NCI-H526 (cell line): ENCODE data around the gene TMC8.

Experiments
- DNase-seq, 2 experiments: peaks; one replicate each; lab custom pipeline; 2025; lab: John Stamatoyannopoulos, UW

The TMC8 gene

DNA sequence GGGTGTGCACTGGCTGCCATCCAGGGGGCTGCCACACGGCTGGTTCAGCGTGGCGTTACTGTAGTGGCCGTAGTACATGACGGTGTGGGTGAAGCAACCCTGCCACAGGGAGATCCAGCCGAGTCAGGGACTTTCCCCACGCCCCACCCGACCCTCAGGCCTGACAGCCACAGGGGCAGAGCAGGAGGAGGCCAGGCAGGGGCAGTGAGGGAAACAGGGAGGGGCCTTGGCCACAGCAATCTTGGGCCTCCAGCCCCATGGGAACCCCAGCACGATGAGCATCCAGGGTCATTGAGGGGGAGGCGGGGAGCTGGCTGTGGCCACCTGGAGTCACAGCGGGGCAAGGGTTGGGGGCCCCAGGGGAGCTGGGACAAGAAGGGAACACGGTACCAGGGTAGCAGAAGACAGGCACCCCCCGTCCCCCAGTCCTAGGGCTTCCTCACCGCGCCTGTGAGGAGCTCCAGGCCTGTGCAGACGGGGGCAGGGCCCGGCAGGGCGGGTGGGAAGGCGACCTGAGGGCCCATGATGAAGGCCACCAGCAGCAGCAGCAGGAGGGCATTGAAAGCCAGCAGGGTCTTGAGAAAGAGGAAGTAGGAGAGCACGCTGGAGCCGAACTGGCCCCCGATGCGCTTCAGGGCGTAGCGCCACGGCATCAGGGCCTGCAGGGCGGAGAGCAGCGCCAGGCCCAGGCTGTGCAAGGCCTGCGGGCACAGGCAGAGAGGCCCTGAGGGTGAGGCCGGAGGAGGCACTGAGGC is 6.3 kb upstream of the TMC8 start:
- no peak for DNase-seq

DNA sequence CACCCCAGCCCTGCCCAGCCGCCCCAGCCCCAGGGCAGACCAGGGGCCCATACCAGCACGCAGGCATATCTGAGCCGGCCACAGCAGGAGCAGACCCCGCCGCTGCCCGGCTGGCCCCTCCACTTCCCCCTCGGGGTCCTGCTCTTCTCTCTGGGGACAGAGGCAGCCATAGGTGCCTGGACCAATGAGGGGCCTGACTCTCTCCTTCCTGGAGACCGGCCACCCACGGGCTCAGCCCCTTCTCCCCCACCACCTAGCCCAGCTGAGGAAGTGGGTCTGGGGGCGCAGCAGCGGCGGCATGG is 5.8 kb upstream of the TMC8 start:
- no peak for DNase-seq

DNA sequence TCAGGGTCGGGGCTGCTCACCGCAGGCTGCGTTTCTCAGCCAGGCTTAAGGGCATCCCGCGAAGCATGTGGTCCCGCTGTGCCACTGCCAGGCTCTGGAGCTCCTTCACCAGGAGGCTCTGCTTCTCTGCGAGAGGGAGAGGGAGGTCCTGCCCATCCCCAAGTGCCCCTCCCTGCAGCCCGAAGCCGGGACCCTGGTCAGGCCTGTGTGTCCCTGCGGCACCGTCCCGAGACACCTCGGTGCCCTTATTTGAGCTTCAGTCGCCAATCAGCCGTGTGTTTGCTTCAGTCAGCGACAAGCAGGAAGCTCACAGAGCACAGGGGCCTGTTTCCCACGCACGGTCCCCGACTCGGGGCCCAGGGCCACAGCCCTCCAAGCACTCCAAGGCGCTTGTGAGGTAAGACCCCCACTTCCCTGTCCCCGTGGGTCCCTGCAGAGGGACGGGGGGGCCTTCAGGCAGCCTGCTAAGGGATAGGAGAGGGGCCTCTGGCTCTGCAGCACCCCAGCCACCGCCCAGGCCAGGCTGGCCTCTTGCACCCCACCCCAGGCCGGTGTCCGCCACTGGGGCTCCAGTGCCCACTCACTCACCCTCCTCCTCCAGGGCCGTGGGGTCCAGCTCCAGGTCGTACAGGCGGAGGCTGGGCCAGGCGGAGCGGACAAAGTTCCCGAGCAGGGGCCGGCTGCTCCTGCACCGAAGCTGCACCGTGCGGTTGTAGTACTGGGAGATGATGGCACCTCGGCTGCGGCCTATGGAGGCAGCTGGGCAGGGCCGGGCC is 5.2 kb upstream of the TMC8 start:
- peak in 1 of 2 experiments; percentile 21 for DNase-seq

DNA sequence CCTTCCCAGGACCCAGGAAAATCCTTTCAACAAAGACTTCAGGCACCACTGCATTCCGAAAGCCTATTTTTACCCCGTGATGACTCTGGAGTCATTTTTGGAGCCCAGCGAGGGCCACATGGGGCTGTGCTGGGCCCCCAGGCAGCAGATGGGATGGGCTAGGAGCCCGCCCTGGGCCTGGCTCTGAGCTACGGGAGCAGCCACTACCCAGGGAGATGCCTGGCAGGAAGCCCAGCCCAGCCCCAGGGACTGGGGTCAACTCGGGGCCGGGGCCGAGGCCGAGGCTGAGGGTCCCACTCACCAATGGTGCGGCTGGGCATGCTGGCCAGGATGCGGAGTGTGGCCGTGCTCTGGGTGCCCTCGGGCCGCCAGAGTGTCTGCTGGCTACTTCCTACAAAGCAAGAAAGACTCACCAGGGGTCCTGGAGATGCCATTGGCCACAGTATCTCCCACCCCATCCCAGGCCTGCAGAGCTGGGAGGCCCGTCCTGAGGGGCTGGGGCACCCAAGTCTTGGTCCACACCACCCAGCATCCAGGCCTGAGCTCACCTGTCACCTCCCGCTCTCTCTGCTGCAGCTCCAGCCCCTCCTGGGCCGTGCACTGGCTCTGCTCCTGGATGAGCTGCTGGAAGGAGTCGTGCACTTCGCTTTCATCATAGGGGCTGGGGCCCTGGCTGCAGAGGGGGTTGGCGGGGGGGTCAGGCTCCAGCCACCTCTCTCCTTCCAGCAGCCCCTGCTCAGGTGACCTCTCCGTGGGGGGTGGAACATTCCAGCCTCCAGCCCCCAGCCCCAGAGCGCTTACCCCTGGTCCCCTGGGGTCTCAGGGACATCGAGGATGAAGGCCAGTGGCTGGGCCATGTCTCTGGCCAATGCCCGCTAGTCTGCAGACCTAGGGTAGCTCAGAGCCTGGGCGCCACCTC is 4.3 kb upstream of the TMC8 start:
- no peak for DNase-seq

DNA sequence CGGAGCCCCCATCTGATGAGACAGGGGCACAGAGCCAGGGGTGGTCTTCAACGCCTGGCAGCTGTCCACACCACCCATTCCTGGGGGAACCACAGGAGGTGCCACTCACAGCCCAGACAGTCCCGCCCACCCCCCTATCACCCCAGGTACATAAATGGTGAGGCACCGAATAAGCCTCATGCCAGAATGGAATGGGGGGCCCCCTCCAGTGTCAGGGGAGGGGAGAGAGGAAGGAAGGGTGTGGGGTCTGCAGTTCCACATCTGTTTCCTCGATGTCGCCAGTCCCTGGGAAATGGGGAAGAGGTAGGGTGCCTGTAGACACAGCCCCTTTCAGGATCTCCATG is 3.7 kb upstream of the TMC8 start:
- DNase-seq: no peak

DNA sequence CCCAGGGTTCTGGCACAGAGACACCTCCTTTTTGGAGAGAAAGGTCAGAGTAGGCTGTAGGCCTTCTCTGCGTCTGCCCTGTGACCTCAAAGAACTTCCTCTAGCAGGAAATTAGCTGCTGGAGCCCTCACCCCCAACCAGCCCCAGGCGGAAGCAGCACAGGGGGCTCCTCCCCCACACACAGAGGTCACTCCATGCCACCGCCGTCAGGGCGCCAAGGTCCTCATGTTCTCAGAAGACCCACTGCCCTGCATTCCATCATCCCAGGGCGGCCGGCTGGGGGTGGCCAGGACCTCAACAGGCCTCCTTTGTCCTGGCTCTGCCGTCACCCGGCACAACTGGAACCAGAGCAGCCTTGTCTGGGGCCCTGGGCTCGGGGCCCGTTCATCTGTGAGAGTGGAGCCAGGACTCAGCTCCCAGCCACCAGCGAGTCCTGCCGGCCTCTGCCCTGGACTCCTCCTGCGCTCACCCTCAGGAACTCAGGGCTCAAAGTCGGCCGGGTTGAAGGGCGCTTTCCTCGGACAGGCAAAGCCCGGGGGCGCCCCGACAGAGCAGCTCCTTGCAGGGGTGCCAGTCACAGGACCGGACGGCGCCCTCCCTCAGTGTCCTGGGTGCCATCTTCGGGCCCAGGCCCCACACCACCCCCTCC is 3.2 kb upstream of the TMC8 start:
- DNase-seq: peak in 1 of 2 experiments; percentile 43

DNA sequence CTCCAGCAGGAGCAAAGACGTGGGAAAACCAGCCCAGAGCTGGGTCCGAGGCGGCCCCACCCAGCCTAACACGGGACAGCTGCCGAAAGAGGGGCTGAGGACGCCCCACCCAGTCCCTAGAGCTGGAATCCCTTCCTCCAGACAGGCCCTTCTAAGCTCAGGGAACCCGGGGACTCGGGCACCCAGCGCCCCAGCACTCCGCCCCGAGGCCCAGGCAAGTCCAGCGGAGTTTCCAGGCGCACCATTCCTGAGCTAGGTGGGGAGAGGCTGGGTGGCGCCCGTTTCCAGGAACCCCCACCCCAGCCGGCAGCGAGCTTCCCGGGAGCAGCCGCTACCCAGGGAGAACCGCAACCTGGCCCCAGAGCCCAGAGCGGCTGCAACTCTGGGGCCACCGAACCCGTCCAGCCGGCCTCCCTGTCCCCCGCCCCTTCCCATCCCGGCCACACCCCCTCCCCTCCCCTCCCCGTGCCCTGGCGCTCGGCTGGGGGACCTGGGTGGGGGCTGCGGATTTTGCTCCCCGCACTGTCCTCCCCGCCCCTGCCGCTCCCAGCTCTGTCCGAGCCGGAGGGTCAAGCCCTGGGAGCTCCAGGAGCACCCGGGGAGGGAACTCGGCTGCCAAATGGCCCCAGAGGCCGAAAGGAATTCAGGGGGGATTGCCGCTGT is 2.6 kb upstream of the TMC8 start:
- DNase-seq: peak in 1 of 2 experiments; percentile 71

DNA sequence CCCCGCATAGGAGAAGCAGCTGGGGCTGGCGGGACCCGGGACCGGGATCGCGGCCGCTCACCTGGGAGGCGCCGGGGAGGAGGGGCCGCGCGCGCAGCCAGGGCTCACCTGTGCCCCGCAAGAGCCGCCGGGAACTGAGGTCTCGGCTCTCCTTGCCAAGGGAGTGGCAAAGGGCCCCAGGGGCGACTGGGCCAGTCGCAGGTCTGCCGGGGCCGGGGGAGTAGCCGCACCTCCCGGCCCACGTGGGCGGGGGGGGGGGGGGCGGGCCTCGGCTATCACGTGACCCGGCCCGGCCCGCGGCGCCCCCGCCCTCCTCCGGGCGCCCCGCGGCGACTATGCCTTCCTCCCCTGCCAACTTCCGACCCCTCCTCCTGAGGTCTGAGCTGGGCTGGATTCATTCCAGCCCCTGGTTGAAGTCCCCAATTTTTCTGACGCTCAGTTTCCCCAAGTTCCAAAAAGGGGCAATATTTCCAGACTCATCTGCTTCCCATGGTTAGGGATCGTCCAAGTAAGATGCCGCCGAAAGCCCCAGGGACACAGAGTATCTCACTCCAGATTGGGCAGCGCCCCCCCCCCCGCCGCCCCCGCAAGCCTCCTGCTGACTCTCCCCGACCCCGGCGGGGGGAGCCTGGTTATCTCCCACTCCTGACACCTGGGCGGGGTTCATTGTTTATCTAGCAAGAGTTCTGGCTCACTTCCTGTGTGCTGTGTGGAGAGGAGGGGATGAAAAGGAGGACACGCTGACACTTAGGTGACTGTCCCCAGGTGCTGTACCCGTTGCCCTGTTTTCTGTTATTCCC is 1.8 kb upstream of the TMC8 start, which contains the start of gene TMC6:
Gene TMC6, minus strand, starts transcription at position 205 of the 800 bp plus-strand sequence. CDS start 1,923 bp downstream, outside the sequence.
- peak in 1 of 2 experiments; percentile 86 for DNase-seq

DNA sequence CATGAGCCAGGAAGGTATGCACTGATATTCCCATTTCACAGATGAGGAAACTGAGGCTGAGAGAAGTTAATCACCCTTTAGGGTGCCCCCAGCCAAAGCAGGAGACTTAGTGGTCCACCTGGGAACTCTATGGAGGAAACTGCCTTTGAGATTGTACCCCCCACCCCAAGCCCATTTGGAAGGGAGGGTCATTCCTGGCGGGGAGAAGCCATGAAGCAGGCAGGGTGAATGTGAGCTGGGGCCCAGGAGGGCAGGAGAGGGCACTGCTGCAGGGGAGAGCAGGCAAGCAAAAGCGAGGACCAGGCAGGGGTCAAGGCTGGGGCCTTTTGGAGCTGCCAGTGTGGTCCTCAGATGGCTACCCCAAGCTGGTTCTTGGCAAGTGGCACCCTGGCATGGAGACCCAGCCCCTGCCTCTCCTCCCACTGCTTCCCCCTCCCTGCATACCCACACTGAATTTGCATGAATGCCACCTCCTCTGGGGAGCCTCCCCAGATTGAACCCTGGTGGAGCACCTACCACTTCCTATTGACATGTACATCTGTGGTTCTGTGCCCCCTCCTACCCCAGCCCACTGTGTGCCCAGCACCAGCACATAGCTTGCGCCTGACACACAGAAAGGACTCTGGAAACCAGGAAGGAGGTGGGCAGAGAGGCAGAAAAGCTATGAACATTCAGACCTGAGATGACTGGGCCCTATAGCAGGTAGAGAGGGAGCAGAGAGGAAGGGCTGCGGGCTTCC is 1.1 kb upstream of the TMC8 start:
- DNase-seq: no peak

DNA sequence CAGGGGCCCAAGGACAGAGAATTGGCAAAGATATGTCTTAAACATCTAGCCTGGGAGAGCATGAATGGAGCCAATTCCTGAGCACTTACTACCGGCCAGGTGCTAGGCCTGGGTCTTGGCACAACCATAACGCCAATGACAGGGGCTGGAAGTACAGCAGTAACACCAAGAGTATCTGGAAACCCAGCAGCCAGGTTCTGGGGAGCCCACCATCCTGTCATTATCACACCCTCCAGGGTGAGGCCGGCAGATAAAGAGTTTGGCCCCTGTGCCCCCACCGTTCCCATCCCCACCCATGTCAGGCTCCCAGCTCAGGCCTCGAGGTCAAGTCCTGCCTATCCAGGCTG is 508 bp upstream of the TMC8 start:
- no peak for DNase-seq

DNA sequence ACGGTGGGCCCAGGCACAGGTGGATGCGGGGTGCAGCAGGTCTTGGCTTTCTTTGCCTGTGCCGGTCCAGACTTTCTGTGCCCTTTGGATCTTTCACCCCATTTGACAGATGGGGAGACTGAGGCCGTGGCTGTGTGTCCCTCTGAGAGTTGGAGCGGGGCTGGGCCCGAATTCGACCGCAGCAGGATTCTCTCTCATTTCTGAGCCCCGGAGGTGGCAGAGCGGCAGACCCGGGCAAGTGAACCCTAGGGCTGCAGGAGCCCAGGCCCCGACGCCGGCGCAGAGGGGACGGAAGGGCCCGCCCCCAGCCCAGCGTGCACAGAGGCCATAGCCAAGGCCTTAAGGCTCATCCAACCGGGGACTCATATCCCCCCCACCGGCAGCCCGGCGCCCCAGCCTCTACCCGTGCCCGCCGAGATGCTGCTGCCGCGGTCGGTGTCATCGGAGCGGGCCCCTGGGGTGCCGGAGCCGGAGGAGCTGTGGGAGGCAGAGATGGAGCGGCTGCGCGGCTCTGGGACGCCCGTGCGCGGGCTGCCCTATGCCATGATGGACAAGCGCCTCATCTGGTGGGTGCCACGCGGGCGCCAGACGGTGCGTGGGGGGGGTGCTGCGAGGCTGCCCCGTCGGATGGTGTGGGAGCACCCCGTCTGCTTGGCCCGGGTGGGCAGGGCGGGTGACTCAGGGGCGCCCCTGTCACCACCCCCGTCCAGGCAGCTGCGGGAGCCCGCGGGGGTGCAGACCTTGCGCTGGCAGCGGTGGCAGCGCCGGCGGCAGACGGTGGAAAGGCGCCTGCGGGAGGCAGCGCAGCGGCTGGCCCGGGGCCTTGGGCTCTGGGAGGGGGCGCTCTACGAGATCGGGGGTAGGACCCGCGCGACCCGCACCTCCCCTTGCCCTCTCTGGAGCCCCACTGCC is 857 bp downstream of the TMC8 start:
- peak in 1 of 2 experiments; percentile 45 for DNase-seq

DNA sequence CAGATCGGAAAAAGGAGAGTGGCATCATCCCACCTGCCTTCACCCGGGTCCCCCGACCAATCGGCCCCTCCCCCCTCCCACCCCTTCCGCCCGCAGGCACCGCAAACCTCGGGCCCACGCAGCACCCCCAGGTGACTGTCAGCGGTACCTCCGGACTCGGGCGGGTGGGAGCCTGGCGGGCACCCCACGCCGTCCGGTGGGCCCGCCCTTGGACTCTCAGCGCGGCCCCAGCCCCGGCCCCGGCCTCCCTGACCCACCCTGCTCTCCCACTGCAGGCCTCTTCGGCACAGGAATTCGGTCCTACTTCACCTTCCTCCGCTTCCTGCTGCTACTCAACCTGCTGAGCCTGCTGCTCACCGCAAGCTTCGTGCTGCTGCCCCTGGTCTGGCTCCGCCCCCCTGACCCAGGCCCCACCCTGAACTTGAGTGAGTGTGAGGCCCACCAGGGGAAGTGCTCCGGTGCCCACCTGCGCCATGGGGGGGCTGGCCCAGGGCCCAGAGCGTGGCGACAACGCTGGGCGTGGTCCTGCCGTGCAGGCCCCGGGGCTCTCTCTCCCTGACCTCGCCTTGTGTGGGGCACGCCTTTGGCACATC is 1.6 kb downstream of the TMC8 start:
- peak in 1 of 2 experiments; percentile 59 for DNase-seq

DNA sequence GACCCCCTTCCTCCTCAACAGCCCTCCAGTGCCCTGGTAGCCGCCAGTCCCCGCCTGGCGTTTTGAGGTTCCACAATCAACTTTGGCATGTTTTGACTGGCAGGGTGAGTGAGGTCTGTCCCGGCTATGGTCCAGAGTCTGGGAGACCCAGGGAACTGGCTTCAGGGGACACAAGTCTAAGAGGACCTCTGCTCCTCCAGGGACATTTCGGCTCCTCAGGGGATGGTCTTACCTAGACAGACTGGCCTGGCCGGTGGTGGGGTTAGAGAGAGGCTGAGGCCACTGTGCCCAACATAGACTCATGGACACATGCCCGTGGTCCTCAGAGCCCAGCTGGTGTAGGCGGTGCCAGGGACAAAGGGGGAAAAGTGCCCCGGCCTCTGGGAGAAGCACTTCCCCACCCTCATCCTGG is 2.2 kb downstream of the TMC8 start:
- no peak for DNase-seq

DNA sequence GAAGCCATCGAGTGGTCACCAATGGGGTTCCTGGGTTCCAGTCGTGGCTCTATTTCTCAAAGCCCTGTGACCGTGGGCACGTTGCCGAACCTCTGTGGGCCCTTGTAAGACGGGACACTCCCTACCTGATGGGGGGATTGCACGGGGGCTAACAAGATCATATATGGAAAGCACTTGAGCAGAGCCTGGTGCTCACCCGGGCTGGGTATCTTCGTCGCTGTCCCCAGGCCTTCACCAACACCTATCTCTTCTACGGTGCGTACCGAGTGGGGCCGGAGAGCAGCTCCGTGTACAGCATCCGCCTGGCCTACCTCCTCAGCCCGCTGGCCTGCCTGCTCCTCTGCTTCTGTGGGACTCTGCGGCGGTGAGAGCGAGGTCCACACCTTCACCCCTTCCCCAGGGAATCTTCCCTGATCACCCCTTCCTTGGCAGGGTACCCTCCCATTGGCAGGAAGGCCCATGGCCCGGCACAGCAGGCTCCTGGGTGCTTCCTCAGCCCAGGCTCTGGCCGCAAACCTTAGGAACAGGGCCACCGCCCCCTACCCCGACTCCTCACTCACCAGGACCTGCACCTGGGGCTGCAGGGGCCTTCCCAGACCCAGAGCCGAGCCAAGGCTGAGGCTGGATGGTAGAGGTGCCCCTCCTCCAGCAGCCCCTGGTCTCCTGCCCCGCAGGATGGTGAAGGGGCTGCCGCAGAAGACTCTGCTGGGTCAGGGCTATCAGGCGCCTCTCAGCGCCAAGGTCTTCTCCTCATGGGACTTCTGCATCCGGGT is 2.8 kb downstream of the TMC8 start:
- DNase-seq: no peak

DNA sequence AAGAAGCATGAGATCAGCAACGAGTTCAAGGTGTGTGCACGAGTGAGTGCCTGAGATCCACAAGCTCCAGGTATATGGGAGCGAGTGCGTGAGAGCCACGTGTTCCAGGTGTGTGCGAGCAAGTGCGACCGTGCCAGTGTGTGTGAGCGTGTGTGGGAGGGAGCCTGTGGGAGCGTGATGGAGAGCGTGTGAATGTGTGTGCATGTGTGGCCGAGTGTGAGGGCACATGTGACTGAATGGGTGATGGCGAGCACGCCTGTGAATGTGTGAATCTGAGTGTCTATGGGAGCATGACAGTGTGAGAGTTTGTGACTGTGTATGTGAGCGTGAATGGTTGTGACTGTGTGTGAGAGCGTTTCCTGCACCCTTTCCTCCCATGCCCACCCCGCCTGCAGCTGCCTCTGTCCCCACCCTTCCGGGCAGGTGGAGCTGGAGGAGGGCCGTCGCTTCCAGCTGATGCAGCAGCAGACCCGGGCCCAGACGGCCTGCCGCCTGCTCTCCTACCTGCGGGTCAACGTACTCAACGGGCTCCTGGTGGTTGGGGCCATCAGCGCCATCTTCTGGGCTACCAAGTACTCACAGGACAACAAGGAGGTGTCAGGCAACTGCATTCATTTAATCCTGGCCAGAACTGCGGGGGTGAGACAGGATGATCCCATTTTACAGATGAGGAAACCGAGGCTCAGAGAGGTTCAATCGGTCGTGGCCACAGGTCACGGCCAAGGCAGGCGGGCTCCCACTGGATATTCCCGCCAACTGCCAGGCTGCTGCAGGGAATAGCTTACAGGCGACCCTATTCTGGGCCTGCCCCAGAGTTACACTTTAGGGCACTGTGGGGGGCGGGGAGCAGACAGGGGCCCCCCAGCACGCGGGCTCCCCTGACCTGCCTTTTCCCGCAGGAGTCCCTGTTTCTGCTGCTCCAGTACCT is 3.7 kb downstream of the TMC8 start:
- DNase-seq: peak; percentile 86 to 94

DNA sequence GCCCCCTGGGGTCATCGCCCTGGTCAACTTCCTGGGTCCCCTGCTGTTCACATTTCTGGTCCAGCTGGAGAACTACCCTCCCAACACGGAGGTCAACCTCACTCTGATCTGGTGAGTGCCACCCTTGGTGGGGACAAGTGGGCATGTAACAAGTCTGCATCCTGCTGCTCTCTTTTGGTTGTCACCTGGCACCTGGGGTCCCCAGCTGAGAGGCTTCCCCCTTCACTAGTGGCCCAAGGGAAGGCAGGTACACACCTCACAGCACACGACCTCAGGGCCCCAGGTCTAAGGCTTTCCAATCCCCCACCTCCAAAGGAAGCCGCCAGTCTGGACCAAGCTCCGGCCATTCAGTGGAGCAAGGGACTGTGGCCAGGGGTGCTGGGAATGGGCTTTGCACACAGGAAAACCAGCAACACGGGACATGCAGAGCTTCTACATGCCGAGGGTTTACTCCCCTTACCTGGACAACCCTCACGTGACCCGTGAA is 4.4 kb downstream of the TMC8 start:
- no peak for DNase-seq
